ENCODE results near the gene ATP6V1G3. TPM values are rescaled to one million over a fixed set of nuclear protein-coding genes. Genes with fewer than 3 reads are reported as not detected.
A peak's percentile ranks its signal among the peaks of the same experiment; 100 is the strongest.
"Not testable (repeated sequence)": the region's sequence is repeated elsewhere in the genome, so short reads cannot be mapped to it uniquely, and the experiment has no call there.

The ATP6V1G3 gene
- polyA plus RNA-seq, 10 donors: not detected

- no peak for DNase-seq
Observed at GRCh38 chr1:198497326-198498102, 43.0 kb downstream of the ATP6V1G3 start.

GRCh38 chr1:198496216-198497143 is 44.0 kb downstream of the ATP6V1G3 start:
- peak in 1 of 3 donors; percentile 41 for DNase-seq

GRCh38 chr1:198495631-198496030 is 44.8 kb downstream of the ATP6V1G3 start:
- DNase-seq: peak in 1 of 3 donors; percentile 51

- DNase-seq: no peak
Observed at GRCh38 chr1:198494658-198495103, 45.8 kb downstream of the ATP6V1G3 start.

- DNase-seq: no peak
Observed at GRCh38 chr1:198494139-198494538, 46.3 kb downstream of the ATP6V1G3 start.

- DNase-seq: no peak
Observed at GRCh38 chr1:198493329-198493728, 47.2 kb downstream of the ATP6V1G3 start.

- DNase-seq: peak in 1 of 3 donors; percentile 90
Observed at GRCh38 chr1:198492872-198493271, 47.6 kb downstream of the ATP6V1G3 start.

GRCh38 chr1:198491596-198491995 is 48.9 kb downstream of the ATP6V1G3 start:
- DNase-seq: no peak

GRCh38 chr1:198491028-198491427 is 49.5 kb downstream of the ATP6V1G3 start:
- no peak for DNase-seq

- DNase-seq: no peak
Observed at GRCh38 chr1:198490224-198490623, 50.3 kb downstream of the ATP6V1G3 start.

GRCh38 chr1:198486903-198487302 is 53.6 kb downstream of the ATP6V1G3 start:
- no peak for DNase-seq

- DNase-seq: no peak
Observed at GRCh38 chr1:198483645-198484044, 56.8 kb downstream of the ATP6V1G3 start.

- no peak for DNase-seq
Observed at GRCh38 chr1:198483006-198483405, 57.5 kb downstream of the ATP6V1G3 start.

GRCh38 chr1:198481661-198482060 is 58.8 kb downstream of the ATP6V1G3 start:
- DNase-seq: no peak

GRCh38 chr1:198480876-198481275 is 59.6 kb downstream of the ATP6V1G3 start:
- no peak for DNase-seq

- not testable (repeated sequence) for DNase-seq
Observed at GRCh38 chr1:198477354-198477753, 63.1 kb downstream of the ATP6V1G3 start.

Other genes starting within 250 kb of the ATP6V1G3 start
- 10 to 100 TPM in 2 of 10 donors, 1 to 10 TPM in 8; 3.6 to 40.0 (median 5.5) TPM for gene PTPRC, start 98.4 kb upstream of the ATP6V1G3 start, polyA plus RNA-seq (ENCODE audit: insufficient read length in 10 of 10)